Measurements from ENCODE around the gene WDR70.
"Not testable (repeated sequence)": the region's sequence is repeated elsewhere in the genome, so short reads cannot be mapped to it uniquely, and the experiment has no call there.

Gene WDR70

DNA sequence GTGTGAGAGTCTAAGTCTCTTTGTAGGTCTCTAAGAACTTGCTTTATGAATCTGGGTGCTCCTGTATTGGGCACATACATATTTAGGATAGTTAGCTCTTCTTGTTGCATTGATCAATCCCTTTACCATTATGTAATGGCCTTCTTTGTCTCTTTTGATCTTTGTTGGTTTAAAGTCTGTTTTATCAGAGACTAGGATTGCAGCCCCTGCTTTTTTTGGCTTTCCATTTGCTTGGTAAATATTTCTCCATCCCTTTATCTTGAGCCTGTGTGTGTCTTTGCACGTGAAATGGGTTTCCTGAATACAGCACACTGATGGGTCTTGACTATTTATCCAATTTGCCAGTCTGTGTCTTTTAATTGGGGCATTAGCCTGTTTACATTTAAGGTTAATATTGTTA, 275.4 kb downstream of the WDR70 start:
- ATAC-seq: not testable (repeated sequence)

- no peak for ATAC-seq
- TF ChIP-seq ZNF70 (CRISPR knock-in tag; IDR thresholded peaks at IDR 0.05): no peak
- TF ChIP-seq PPARA (CRISPR knock-in tag; IDR thresholded peaks at IDR 0.05; ENCODE audit: borderline replicate concordance): no peak
- TF ChIP-seq ZFP3 (CRISPR knock-in tag; IDR thresholded peaks at IDR 0.05): no peak
- TF ChIP-seq, protein P1, sequence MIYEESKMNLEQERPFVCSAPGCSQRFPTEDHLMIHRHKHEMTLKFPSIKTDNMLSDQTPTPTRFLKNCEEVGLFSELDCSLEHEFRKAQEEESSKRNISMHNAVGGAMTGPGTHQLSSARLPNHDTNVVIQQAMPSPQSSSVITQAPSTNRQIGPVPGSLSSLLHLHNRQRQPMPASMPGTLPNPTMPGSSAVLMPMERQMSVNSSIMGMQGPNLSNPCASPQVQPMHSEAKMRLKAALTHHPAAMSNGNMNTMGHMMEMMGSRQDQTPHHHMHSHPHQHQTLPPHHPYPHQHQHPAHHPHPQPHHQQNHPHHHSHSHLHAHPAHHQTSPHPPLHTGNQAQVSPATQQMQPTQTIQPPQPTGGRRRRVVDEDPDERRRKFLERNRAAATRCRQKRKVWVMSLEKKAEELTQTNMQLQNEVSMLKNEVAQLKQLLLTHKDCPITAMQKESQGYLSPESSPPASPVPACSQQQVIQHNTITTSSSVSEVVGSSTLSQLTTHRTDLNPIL (CRISPR knock-in tag; IDR thresholded peaks at IDR 0.05; ENCODE audit: low read depth): no peak
- no peak for TF ChIP-seq RARB (CRISPR knock-in tag; IDR thresholded peaks at IDR 0.05)
- no peak for TF ChIP-seq TCF4 (CRISPR knock-in tag; IDR thresholded peaks at IDR 0.05; ENCODE audit: borderline replicate concordance)
Measured at GRCh38 chr5:37657046-37657445, 277.9 kb downstream of the WDR70 start.

- ATAC-seq: no peak
- TF ChIP-seq, protein P2, sequence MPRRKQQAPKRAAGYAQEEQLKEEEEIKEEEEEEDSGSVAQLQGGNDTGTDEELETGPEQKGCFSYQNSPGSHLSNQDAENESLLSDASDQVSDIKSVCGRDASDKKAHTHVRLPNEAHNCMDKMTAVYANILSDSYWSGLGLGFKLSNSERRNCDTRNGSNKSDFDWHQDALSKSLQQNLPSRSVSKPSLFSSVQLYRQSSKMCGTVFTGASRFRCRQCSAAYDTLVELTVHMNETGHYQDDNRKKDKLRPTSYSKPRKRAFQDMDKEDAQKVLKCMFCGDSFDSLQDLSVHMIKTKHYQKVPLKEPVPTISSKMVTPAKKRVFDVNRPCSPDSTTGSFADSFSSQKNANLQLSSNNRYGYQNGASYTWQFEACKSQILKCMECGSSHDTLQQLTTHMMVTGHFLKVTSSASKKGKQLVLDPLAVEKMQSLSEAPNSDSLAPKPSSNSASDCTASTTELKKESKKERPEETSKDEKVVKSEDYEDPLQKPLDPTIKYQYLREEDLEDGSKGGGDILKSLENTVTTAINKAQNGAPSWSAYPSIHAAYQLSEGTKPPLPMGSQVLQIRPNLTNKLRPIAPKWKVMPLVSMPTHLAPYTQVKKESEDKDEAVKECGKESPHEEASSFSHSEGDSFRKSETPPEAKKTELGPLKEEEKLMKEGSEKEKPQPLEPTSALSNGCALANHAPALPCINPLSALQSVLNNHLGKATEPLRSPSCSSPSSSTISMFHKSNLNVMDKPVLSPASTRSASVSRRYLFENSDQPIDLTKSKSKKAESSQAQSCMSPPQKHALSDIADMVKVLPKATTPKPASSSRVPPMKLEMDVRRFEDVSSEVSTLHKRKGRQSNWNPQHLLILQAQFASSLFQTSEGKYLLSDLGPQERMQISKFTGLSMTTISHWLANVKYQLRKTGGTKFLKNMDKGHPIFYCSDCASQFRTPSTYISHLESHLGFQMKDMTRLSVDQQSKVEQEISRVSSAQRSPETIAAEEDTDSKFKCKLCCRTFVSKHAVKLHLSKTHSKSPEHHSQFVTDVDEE (CRISPR knock-in tag; IDR thresholded peaks at IDR 0.05): no peak
- TF ChIP-seq ZC3H10 (CRISPR knock-in tag; IDR thresholded peaks at IDR 0.05): no peak
- no peak for TF ChIP-seq SNAI2 (CRISPR knock-in tag; IDR thresholded peaks at IDR 0.05)
- TF ChIP-seq ARNTL (CRISPR knock-in tag; IDR thresholded peaks at IDR 0.05; ENCODE audit: borderline replicate concordance, low read depth): no peak
- no peak for TF ChIP-seq TOX (CRISPR knock-in tag; IDR thresholded peaks at IDR 0.05; ENCODE audit: borderline replicate concordance)
- no peak for TF ChIP-seq OSR1 (CRISPR knock-in tag; IDR thresholded peaks at IDR 0.05)
- TF ChIP-seq CSDC2 (CRISPR knock-in tag; IDR thresholded peaks at IDR 0.05): no peak
- TF ChIP-seq, protein P3, sequence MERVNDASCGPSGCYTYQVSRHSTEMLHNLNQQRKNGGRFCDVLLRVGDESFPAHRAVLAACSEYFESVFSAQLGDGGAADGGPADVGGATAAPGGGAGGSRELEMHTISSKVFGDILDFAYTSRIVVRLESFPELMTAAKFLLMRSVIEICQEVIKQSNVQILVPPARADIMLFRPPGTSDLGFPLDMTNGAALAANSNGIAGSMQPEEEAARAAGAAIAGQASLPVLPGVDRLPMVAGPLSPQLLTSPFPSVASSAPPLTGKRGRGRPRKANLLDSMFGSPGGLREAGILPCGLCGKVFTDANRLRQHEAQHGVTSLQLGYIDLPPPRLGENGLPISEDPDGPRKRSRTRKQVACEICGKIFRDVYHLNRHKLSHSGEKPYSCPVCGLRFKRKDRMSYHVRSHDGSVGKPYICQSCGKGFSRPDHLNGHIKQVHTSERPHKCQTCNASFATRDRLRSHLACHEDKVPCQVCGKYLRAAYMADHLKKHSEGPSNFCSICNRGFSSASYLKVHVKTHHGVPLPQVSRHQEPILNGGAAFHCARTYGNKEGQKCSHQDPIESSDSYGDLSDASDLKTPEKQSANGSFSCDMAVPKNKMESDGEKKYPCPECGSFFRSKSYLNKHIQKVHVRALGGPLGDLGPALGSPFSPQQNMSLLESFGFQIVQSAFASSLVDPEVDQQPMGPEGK (CRISPR knock-in tag; IDR thresholded peaks at IDR 0.05; ENCODE audit: borderline replicate concordance): no peak
- TF ChIP-seq ZNF565 (CRISPR knock-in tag; conservative IDR thresholded peaks at IDR 0.05; ENCODE audit: low read depth): no peak
- TF ChIP-seq, protein P1 (CRISPR knock-in tag; IDR thresholded peaks at IDR 0.05; ENCODE audit: low read depth): no peak
- TF ChIP-seq TCF4 (CRISPR knock-in tag; IDR thresholded peaks at IDR 0.05; ENCODE audit: borderline replicate concordance): no peak
- TF ChIP-seq BACH2 (CRISPR knock-in tag; IDR thresholded peaks at IDR 0.05; ENCODE audit: borderline replicate concordance): no peak
- no peak for TF ChIP-seq ZFP3 (CRISPR knock-in tag; IDR thresholded peaks at IDR 0.05)
- TF ChIP-seq GLIS3 (CRISPR knock-in tag; IDR thresholded peaks at IDR 0.05): no peak
- TF ChIP-seq ISL1 (CRISPR knock-in tag; IDR thresholded peaks at IDR 0.05): no peak
- TF ChIP-seq, protein P4, sequence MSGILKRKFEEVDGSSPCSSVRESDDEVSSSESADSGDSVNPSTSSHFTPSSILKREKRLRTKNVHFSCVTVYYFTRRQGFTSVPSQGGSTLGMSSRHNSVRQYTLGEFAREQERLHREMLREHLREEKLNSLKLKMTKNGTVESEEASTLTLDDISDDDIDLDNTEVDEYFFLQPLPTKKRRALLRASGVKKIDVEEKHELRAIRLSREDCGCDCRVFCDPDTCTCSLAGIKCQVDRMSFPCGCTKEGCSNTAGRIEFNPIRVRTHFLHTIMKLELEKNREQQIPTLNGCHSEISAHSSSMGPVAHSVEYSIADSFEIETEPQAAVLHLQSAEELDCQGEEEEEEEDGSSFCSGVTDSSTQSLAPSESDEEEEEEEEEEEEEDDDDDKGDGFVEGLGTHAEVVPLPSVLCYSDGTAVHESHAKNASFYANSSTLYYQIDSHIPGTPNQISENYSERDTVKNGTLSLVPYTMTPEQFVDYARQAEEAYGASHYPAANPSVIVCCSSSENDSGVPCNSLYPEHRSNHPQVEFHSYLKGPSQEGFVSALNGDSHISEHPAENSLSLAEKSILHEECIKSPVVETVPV (CRISPR knock-in tag; IDR thresholded peaks at IDR 0.05): no peak
- no peak for TF ChIP-seq ZNF8 (CRISPR knock-in tag; IDR thresholded peaks at IDR 0.05)
Measured at GRCh38 chr5:37658440-37658839, 279.3 kb downstream of the WDR70 start.

DNA sequence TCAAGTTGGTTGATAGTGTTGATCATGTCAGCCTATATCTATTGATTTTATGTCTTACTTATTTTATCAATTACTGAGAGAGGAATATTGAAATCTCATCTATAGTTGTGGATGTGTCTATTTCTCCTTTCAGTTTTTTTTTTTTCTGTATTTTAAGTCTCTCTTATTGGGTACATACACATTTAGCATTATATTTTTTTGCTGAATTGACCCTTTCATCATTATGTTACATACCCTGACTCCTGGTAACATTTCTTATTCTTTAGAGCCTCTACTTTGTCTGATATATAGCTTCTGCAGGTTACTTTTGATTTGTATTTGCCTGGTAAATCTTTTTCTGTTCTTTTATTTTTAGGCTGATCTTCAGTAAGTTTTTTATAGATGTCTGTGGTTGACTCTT, 281.2 kb downstream of the WDR70 start:
- TF ChIP-seq, protein P3 (CRISPR knock-in tag; IDR thresholded peaks at IDR 0.05; ENCODE audit: borderline replicate concordance): no peak
- TF ChIP-seq SNAI2 (CRISPR knock-in tag; IDR thresholded peaks at IDR 0.05) (no peak), OSR1 (CRISPR knock-in tag; IDR thresholded peaks at IDR 0.05) (no peak), TCF4 (CRISPR knock-in tag; IDR thresholded peaks at IDR 0.05; ENCODE audit: borderline replicate concordance) (no peak), ARNTL (CRISPR knock-in tag; IDR thresholded peaks at IDR 0.05; ENCODE audit: borderline replicate concordance, low read depth) (no peak), POU6F1 (CRISPR knock-in tag; IDR thresholded peaks at IDR 0.05; ENCODE audit: borderline replicate concordance, low read depth) (no peak), ZNF70 (CRISPR knock-in tag; IDR thresholded peaks at IDR 0.05) (no peak)
- TF ChIP-seq, protein P1 (CRISPR knock-in tag; IDR thresholded peaks at IDR 0.05; ENCODE audit: low read depth): no peak
- ATAC-seq: no peak
